ENCODE measurements around the gene USP15. TPM values are rescaled to one million over a fixed set of nuclear protein-coding genes. Genes with fewer than 3 reads are reported as not detected.

USP15 gene
- total RNA-seq, 4 donors from 2014 or later = 70.8 to 99.4 (median 77.9) TPM

GRCh38 chr12:62270384-62270783, 10.2 kb downstream of the USP15 start:
- Histone ChIP-seq H3K4me1 (peaks cover 0 to 89% (median 11%) of the 10 kb centered on the region in 4 donors), H3K4me3 (no peak overlapping the region), H3K27me3 (no peaks in the 10 kb centered on the region), H3K27ac (no peak overlapping the region), H3K9me3 (no peaks in the 10 kb centered on the region), H3K36me3 (no peaks in the 10 kb centered on the region)
- DNase-seq (ENCODE audit: low spot score in 2 of 2) = no peak
- WGBS, 2 donors = 48 to 51% methylated on average over 1 of the region's 1 CpG
- TF ChIP-seq EP300 (IDR thresholded peaks at IDR 0.05) (no peak), CTCF (IDR thresholded peaks at IDR 0.05) (no peak), POLR2A (IDR thresholded peaks at IDR 0.05) (no peak)

- Histone ChIP-seq H3K36me3 (no peaks in the 10 kb centered on the region), H3K4me3 (no peak overlapping the region), H3K27me3 (no peaks in the 10 kb centered on the region), H3K9me3 (no peaks in the 10 kb centered on the region), H3K4me1 (peaks cover 0 to 89% (median 10%) of the 10 kb centered on the region in 4 donors), H3K27ac (no peak overlapping the region)
- WGBS, 2 donors = 65 to 77% methylated on average over 4 of the region's 4 CpGs
- no peak for TF ChIP-seq POLR2A (IDR thresholded peaks at IDR 0.05)
- TF ChIP-seq CTCF (IDR thresholded peaks at IDR 0.05) = no peak
- no peak for TF ChIP-seq EP300 (IDR thresholded peaks at IDR 0.05)
- no peak for DNase-seq (ENCODE audit: low spot score in 2 of 2)
Observed at GRCh38 chr12:62270872-62271271, 10.7 kb downstream of the USP15 start.

DNA sequence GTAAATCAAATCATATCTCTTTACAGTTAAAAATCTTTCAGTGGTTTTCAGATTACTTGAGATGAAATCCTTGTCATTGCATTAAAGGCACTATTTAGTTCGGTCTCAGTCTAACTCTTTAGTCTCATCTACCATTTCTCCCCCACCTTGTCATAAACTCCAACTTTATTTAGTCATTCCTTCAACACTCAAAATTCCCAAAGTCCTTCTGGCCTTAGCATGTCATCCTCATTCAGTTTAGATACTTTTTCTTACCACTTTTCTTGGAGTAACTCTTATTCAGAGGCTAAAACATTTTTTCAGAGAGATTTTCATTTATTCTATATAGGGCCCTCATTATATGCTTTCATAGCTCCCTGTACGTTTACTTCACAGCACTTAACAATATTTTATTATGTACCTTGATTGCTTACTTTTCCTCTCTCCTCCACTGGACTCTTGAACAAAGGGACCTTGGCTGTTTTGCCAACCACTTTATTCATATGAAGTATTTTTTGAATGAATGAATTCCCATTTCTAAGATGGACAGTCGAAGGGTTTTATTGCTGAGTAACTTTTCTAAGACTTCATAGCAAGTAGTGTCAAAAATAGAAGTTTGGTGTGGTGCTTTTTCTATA, 12.8 kb downstream of the USP15 start:
- Histone ChIP-seq H3K4me1 (peaks cover 0 to 75% (median 8%) of the 10 kb centered on the region in 4 donors), H3K36me3 (no peaks in the 10 kb centered on the region), H3K9me3 (no peaks in the 10 kb centered on the region), H3K4me3 (no peak overlapping the region), H3K27ac (no peak overlapping the region), H3K27me3 (no peaks in the 10 kb centered on the region)
- WGBS, 2 donors = 68 to 71% methylated on average over 3 of the region's 3 CpGs
- DNase-seq (ENCODE audit: low spot score in 2 of 2) = no peak
- TF ChIP-seq EP300 (IDR thresholded peaks at IDR 0.05) (no peak), POLR2A (IDR thresholded peaks at IDR 0.05) (no peak), CTCF (IDR thresholded peaks at IDR 0.05) (no peak)

GRCh38 chr12:62273724-62274380, 13.6 kb downstream of the USP15 start:
- Histone ChIP-seq H3K4me1 (peaks cover 0 to 66% (median 5%) of the 10 kb centered on the region in 4 donors), H3K4me3 (no peak overlapping the region)
- 68 to 77% methylated on average over 5 of the region's 5 CpGs for WGBS, 2 donors

More at GRCh38 chr12:62273724-62274380, 13.6 kb downstream of the USP15 start:
- no peak for DNase-seq (ENCODE audit: low spot score in 2 of 2)
- no peak overlapping the region for H3K27ac ChIP-seq
- H3K36me3 ChIP-seq = no peaks in the 10 kb centered on the region
- H3K27me3 ChIP-seq = no peaks in the 10 kb centered on the region
- no peak for TF ChIP-seq EP300 (IDR thresholded peaks at IDR 0.05)
- TF ChIP-seq CTCF (IDR thresholded peaks at IDR 0.05) = no peak
- no peak for TF ChIP-seq POLR2A (IDR thresholded peaks at IDR 0.05)
- no peaks in the 10 kb centered on the region for H3K9me3 ChIP-seq

Measured in tibial nerve (tissue), 4 donors.